Thyroid gland (tissue), 4 donors: Measurements from ENCODE around the gene GABPA.

Experiments used
- CTCF ChIP-seq, 6 experiments: fragments of 200-600 bp in 3 of 6; fragments of 450-650 bp in 3 of 6; sonication (generic) in 3 of 6; IDR thresholded peaks; one replicate each; pipeline ENCODE4 v1.5.1; 2016 to 2019; ENCODE audit warnings: antibody characterized with exemption in 6 of 6, mild to moderate bottlenecking in 2 of 6, inconsistent platforms in 1 of 6, moderate library complexity in 1 of 6
- POLR2A ChIP-seq, 2 donors: fragments of 450-650 bp; IDR thresholded peaks; one replicate each; pipeline ENCODE4 v1.6.1; 2017; ENCODE audit warnings: antibody characterized with exemption in 2 of 2, mild to moderate bottlenecking in 2 of 2, moderate library complexity in 1 of 2

DNA sequence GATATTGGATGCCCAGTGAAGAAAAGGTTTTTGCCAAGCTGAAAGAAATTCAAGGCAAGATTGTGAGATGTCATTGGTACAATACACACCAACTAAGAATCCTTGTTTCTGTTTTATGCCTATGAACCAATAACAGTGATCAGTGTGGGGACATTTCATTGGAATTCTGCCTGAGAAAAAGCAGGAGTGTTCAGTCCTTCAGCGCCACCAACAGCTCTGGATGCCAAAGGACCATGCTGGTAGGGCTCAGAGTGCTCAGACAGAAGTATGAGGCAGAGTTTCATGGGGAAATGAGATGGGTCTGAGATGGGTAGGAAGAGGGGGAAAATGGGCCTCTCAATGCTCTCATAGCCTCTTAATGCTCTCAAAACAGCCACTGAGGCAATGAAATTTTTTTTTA, 56.5 kb downstream of the GABPA start:
- TF ChIP-seq CTCF (IDR thresholded peaks at IDR 0.05) (no peak), POLR2A (IDR thresholded peaks at IDR 0.05) (no peak)
